Nephron (organoid): ENCODE measurements around the gene TMEM167A.

Source experiments
- H3K27ac Mint-ChIP-seq, 3 experiments: 2 replicates each; pipeline ENCODE4 v1.8.0; 2020; ENCODE audit warnings: mixed read lengths in 3 of 3, mild to moderate bottlenecking in 2 of 3, moderate library complexity in 1 of 3
- H3K27me3 Mint-ChIP-seq: 2 replicates; pipeline ENCODE4 v1.8.0; 2021; ENCODE audit warnings: low read depth, mild to moderate bottlenecking, moderate library complexity, mixed read lengths
- H3K36me3 Mint-ChIP-seq: 2 replicates; pipeline ENCODE4 v1.8.0; 2020; ENCODE audit warnings: low read depth, mixed read lengths
- H3K4me1 Mint-ChIP-seq: 2 replicates; pipeline ENCODE4 v1.8.0; 2020; ENCODE audit warnings: mixed read lengths
- H3K4me3 Mint-ChIP-seq, 3 experiments: 2 replicates each; pipeline ENCODE4 v1.8.0; 2020; ENCODE audit warnings: mild to moderate bottlenecking in 3 of 3, mixed read lengths in 3 of 3, moderate library complexity in 2 of 3
- H3K9me3 Mint-ChIP-seq: 2 replicates; pipeline ENCODE4 v1.8.0; 2020; ENCODE audit warnings: mixed read lengths
- TF ChIP-seq, protein P1 (sequence below), 3 experiments: fragments of 200-600 bp; sonication (generic); IDR thresholded peaks; one replicate each; pipeline ENCODE4 v1.5.0; 2021; ENCODE audit warnings: antibody characterized with exemption in 3 of 3; ENCODE audit not compliant: unreplicated experiment in 3 of 3

The TMEM167A gene

DNA sequence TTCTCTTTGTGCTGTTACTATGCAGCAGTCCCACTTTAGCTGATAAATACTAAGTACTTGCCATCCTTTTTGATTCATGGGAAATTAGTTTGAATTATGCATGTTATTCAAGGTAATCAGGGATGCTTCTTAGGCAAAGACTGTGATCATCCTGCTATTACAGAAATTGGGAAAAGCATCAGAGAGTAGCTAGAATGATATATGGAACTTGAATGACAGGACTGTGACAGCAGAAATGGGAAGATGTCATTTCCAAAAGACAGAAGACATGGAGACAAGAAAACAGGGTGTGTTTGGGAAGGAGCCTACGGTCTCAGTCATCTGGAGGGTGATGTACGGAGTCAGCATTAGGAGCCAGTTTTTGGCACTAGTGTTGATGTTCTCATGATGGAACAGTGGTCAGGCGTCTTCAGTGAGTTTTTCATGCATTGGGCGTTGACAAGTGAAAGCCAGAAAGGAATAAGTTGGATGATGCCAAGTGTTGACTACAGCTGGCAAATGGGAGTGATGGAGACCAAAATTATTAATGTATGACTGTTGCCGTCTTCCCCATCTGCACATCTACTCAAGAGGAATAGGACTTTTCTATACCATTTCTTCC lies 70.4 kb downstream of the TMEM167A start:
- peaks cover 2% of the 10 kb centered on the region for H3K9me3 Mint-ChIP-seq
- TF ChIP-seq, protein P1, sequence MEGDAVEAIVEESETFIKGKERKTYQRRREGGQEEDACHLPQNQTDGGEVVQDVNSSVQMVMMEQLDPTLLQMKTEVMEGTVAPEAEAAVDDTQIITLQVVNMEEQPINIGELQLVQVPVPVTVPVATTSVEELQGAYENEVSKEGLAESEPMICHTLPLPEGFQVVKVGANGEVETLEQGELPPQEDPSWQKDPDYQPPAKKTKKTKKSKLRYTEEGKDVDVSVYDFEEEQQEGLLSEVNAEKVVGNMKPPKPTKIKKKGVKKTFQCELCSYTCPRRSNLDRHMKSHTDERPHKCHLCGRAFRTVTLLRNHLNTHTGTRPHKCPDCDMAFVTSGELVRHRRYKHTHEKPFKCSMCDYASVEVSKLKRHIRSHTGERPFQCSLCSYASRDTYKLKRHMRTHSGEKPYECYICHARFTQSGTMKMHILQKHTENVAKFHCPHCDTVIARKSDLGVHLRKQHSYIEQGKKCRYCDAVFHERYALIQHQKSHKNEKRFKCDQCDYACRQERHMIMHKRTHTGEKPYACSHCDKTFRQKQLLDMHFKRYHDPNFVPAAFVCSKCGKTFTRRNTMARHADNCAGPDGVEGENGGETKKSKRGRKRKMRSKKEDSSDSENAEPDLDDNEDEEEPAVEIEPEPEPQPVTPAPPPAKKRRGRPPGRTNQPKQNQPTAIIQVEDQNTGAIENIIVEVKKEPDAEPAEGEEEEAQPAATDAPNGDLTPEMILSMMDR (IDR thresholded peaks at IDR 0.05; ENCODE audit: unreplicated experiment in 3 of 3) = no peak
- H3K4me3 Mint-ChIP-seq = no peak overlapping the region
- no peak overlapping the region for H3K27ac Mint-ChIP-seq
- no peaks in the 10 kb centered on the region for H3K36me3 Mint-ChIP-seq
- no peaks in the 10 kb centered on the region for H3K27me3 Mint-ChIP-seq
- peaks cover 6% of the 10 kb centered on the region for H3K4me1 Mint-ChIP-seq

DNA sequence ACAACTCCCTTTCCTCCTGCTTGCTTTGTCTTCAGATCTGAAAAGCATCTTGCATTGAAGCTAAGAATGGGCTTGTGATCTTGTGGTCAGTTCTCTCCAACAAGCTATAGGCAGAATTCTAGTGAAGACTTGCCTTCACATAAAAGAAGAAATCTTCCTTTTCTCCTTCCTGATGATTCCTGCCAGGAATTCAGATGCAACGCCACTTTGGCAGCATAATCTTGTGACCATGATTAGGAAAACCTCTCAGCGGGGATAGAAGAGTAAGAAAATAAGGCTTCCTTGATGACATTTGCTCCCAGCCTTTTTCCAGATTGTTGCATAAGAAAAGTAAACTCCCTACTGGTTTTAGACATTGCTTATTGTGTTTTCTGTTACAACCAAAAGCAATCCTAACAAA lies 73.4 kb downstream of the TMEM167A start:
- no peaks in the 10 kb centered on the region for H3K9me3 Mint-ChIP-seq
- H3K4me3 Mint-ChIP-seq = no peak overlapping the region
- H3K36me3 Mint-ChIP-seq = no peaks in the 10 kb centered on the region
- peak overlapping the region in 2 of 3 experiments; percentile 12 to 57 for H3K27ac Mint-ChIP-seq
- H3K4me1 Mint-ChIP-seq = peaks cover 21% of the 10 kb centered on the region
- TF ChIP-seq, protein P1 (IDR thresholded peaks at IDR 0.05; ENCODE audit: unreplicated experiment in 3 of 3) = no peak
- no peaks in the 10 kb centered on the region for H3K27me3 Mint-ChIP-seq
